HEK293 (cell line): Measurements from ENCODE around the gene HSPG2.

Experiments used
- CTCF ChIA-PET: fragments of 350-600 bp; formaldehyde crosslinking; extraction: SDS; loops from one replicate; lab custom pipeline; 2021; ENCODE audit warnings: antibody characterized with exemption; lab: Yijun Ruan, JAX
- POLR2A ChIA-PET: fragments of 300-600 bp; formaldehyde crosslinking; extraction: SDS; loops from one replicate; lab custom pipeline; 2020; ENCODE audit warnings: antibody characterized with exemption, inconsistent platforms; lab: Yijun Ruan, JAX
- H3K27ac ChIP-seq: fragments of 200-500 bp; sonication (Bioruptor generic); 2 replicates; pipeline ENCODE4 v1.5.1; 2014; ENCODE audit warnings: low read depth, low read length, control low read depth, inconsistent platforms; ENCODE audit errors: extremely low read depth
- H3K36me3 ChIP-seq, 2 experiments: fragments of 200-500 bp in 1 of 2; sonication (Bioruptor generic) in 1 of 2; 1 replicate in 1 of 2; 2 replicates in 1 of 2; pipeline ENCODE4 v1.5.1; 2014 to 2017; ENCODE audit warnings: inconsistent platforms in 2 of 2, low read length in 2 of 2; ENCODE audit not compliant: control insufficient read depth in 2 of 2, insufficient read depth in 1 of 2
- H3K4me1 ChIP-seq: fragments of 200-500 bp; sonication (Bioruptor generic); 2 replicates; pipeline ENCODE4 v1.5.1; 2014; ENCODE audit warnings: mild to moderate bottlenecking, low read length, inconsistent platforms; ENCODE audit not compliant: control insufficient read depth, insufficient read depth
- H3K4me3 ChIP-seq: 2 replicates; pipeline ENCODE4 v1.5.1; 2011; ENCODE audit warnings: low read depth, mild to moderate bottlenecking, control low read depth, low read length, moderate library complexity
- H3K9me3 ChIP-seq: fragments of 200-500 bp; sonication (Bioruptor generic); 2 replicates; pipeline ENCODE4 v1.5.1; 2014; ENCODE audit warnings: low read depth, low read length, inconsistent platforms; ENCODE audit not compliant: control insufficient read depth, insufficient read depth
- BCL11A ChIP-seq: fragments of 450-650 bp; formaldehyde crosslinking; IDR thresholded peaks from 2 replicates; pipeline ENCODE4 v1.5.1; 2016; ENCODE audit warnings: low read depth, missing biosample characterization, missing genetic modification characterization
- GLIS2 ChIP-seq: fragments of 450-650 bp; formaldehyde crosslinking; IDR thresholded peaks from 2 replicates; pipeline ENCODE4 v1.5.1; 2016; ENCODE audit warnings: missing biosample characterization, missing genetic modification characterization
- HIC1 ChIP-seq: fragments of 450-650 bp; formaldehyde crosslinking; IDR thresholded peaks from 2 replicates; pipeline ENCODE4 v1.5.1; 2016; ENCODE audit warnings: missing biosample characterization, missing genetic modification characterization
- KLF9 ChIP-seq: fragments of 450-650 bp; formaldehyde crosslinking; IDR thresholded peaks from 2 replicates; pipeline ENCODE4 v1.5.1; 2016; ENCODE audit warnings: missing biosample characterization, missing genetic modification characterization, low read depth
- PRDM10 ChIP-seq: fragments of 450-650 bp; formaldehyde crosslinking; IDR thresholded peaks from 2 replicates; pipeline ENCODE4 v1.5.1; 2016; ENCODE audit warnings: missing biosample characterization, missing genetic modification characterization
- WT1 ChIP-seq: fragments of 450-650 bp; formaldehyde crosslinking; IDR thresholded peaks from 2 replicates; pipeline ENCODE4 v1.5.1; 2016; ENCODE audit warnings: missing biosample characterization, missing genetic modification characterization
- ZNF19 ChIP-seq: fragments of 450-650 bp; formaldehyde crosslinking; IDR thresholded peaks from 2 replicates; pipeline ENCODE4; 2016; ENCODE audit warnings: missing biosample characterization, missing genetic modification characterization, low read depth
- ZNF2 ChIP-seq: fragments of 450-650 bp; formaldehyde crosslinking; IDR thresholded peaks from 2 replicates; pipeline ENCODE4 v1.5.1; 2016; ENCODE audit warnings: missing biosample characterization, missing genetic modification characterization
- ZNF239 ChIP-seq: fragments of 450-650 bp; formaldehyde crosslinking; IDR thresholded peaks from 2 replicates; pipeline ENCODE4 v1.5.1; 2016; ENCODE audit warnings: missing biosample characterization, missing genetic modification characterization
- ZNF24 ChIP-seq: fragments of 450-650 bp; formaldehyde crosslinking; IDR thresholded peaks from 2 replicates; pipeline ENCODE4 v1.5.1; 2016; ENCODE audit warnings: missing biosample characterization, missing genetic modification characterization
- ZNF248 ChIP-seq: fragments of 450-650 bp; formaldehyde crosslinking; IDR thresholded peaks from 2 replicates; pipeline ENCODE4 v1.5.1; 2017; ENCODE audit warnings: missing biosample characterization, missing genetic modification characterization
- ZNF266 ChIP-seq: fragments of 450-650 bp; formaldehyde crosslinking; IDR thresholded peaks from 2 replicates; pipeline ENCODE4 v1.5.1; 2016; ENCODE audit warnings: missing biosample characterization, missing genetic modification characterization, low read depth
- ZNF362 ChIP-seq: fragments of 450-650 bp; formaldehyde crosslinking; IDR thresholded peaks from 2 replicates; pipeline ENCODE4 v1.5.1; 2016; ENCODE audit warnings: missing biosample characterization, missing genetic modification characterization
- ZNF473 ChIP-seq: fragments of 450-650 bp; formaldehyde crosslinking; IDR thresholded peaks from 2 replicates; pipeline ENCODE4 v1.5.1; 2017; ENCODE audit warnings: missing biosample characterization, missing genetic modification characterization
- ZNF580 ChIP-seq: fragments of 450-650 bp; formaldehyde crosslinking; IDR thresholded peaks from 2 replicates; pipeline ENCODE4 v1.5.1; 2016; ENCODE audit warnings: missing biosample characterization, missing genetic modification characterization
- ZNF658 ChIP-seq: fragments of 450-650 bp; formaldehyde crosslinking; IDR thresholded peaks from 2 replicates; pipeline ENCODE4; 2016; ENCODE audit warnings: missing biosample characterization, missing genetic modification characterization
- ZSCAN4 ChIP-seq: fragments of 450-650 bp; formaldehyde crosslinking; IDR thresholded peaks from 2 replicates; pipeline ENCODE4 v1.5.1; 2017; ENCODE audit warnings: missing biosample characterization, missing genetic modification characterization

The HSPG2 gene

GRCh38 chr1:21941370-21941769, 4.3 kb upstream of the HSPG2 start (continued):
- TF ChIP-seq PRDM10 (tag by site-specific recombination), result no peak

GRCh38 chr1:21940492-21940891, 3.4 kb upstream of the HSPG2 start:
- Histone ChIP-seq H3K36me3 (no peaks in the 10 kb centered on the region), H3K4me3 (no peak overlapping the region), H3K4me1 (0 out of 2 replicates have a peak, but pooled peaks cover 3% of the 10 kb centered on the region), H3K27ac (no peak overlapping the region), H3K9me3 (no peaks in the 10 kb centered on the region)
- ChIA-PET CTCF (interaction anchor here (1.3 to 1.8 kb wide), 3 partner anchors 11 to 23 kb away, joined by 3 to 8 read pairs (median 6); no protein-coding TSS in a partner anchor), POLR2A (interaction anchor here (0.9 to 1.0 kb wide), 2 partner anchors 157 to 159 kb away, joined by 3 read pairs; partner anchors contain the start of gene USP48)
- peak; percentile 21; the same call in 1 of the 2 replicates for TF ChIP-seq ZNF239 (tag by site-specific recombination)
- TF ChIP-seq ZNF580 (tag by site-specific recombination), result peak; percentile 68; the same call in 1 of the 2 replicates
- TF ChIP-seq ZNF473 (tag by site-specific recombination), result no peak
- no peak for TF ChIP-seq ZNF2 (tag by site-specific recombination)
- peak; percentile 75; the same call in 1 of the 2 replicates for TF ChIP-seq ZNF24 (tag by site-specific recombination)
- TF ChIP-seq ZNF19, result no peak
- no peak for TF ChIP-seq PRDM10 (tag by site-specific recombination)
- no peak for TF ChIP-seq WT1 (tag by site-specific recombination)
- TF ChIP-seq ZNF658, result no peak
- TF ChIP-seq GLIS2, result no peak

- Histone ChIP-seq H3K4me1 (0 out of 2 replicates have a peak, but pooled peaks cover 3% of the 10 kb centered on the region), H3K27ac (no peak overlapping the region), H3K9me3 (no peaks in the 10 kb centered on the region), H3K36me3 (no peaks in the 10 kb centered on the region), H3K4me3 (no peak overlapping the region)
- POLR2A ChIA-PET, result interaction anchor here (0.9 to 1.0 kb wide), 2 partner anchors 157 to 158 kb away, joined by 3 read pairs; partner anchors contain the start of gene USP48
- CTCF ChIA-PET, result interaction anchor here (0.5 to 1.8 kb wide), 6 partner anchors 8 to 503 kb away, joined by 3 to 8 read pairs (median 4); no protein-coding TSS in a partner anchor
- TF ChIP-seq ZNF248 (tag by site-specific recombination), result no peak
- TF ChIP-seq ZSCAN4 (tag by site-specific recombination), result no peak
- no peak for TF ChIP-seq ZNF580 (tag by site-specific recombination)
- TF ChIP-seq HIC1 (tag by site-specific recombination), result no peak
- TF ChIP-seq BCL11A (tag by site-specific recombination), result no peak
- no peak for TF ChIP-seq KLF9 (tag by site-specific recombination)
- TF ChIP-seq ZNF266 (tag by site-specific recombination), result no peak
- TF ChIP-seq ZNF362 (tag by site-specific recombination), result no peak
Observed at GRCh38 chr1:21939650-21940374, 2.7 kb upstream of the HSPG2 start.
